Neural cell (in vitro differentiated cells): ENCODE measurements around the gene SLC22A23. TPM values are rescaled to one million over a fixed set of nuclear protein-coding genes. Genes with fewer than 3 reads are reported as not detected.

Experiments
- H2AFZ ChIP-seq: fragments of 200-600, 300-800 bp; sonication (generic), shearing (Covaris generic); 2 replicates; pipeline ENCODE4 v1.6.0; 2014; ENCODE audit warnings: low read depth, mild to moderate bottlenecking, antibody characterized with exemption, low read length, moderate library complexity
- H3F3A ChIP-seq: fragments of 200-600 bp; shearing (Covaris generic); 2 replicates; pipeline ENCODE4 v1.6.1; 2016; ENCODE audit warnings: mild to moderate bottlenecking, moderate library complexity, mixed read lengths, antibody characterized with exemption, low read length; ENCODE audit not compliant: insufficient read depth, poor library complexity, severe bottlenecking
- H3K27ac ChIP-seq: fragments of 200-600, 300-800 bp; sonication (generic), shearing (Covaris generic); 2 replicates; pipeline ENCODE4 v1.5.1; 2014; ENCODE audit warnings: mild to moderate bottlenecking, low read length, moderate library complexity
- H3K27me3 ChIP-seq: fragments of 300-800, 200-600 bp; sonication (generic), shearing (Covaris generic); 2 replicates; pipeline ENCODE4 v1.6.0; 2014; ENCODE audit warnings: mild to moderate bottlenecking, low read depth, low read length, moderate library complexity; ENCODE audit not compliant: insufficient read depth
- H3K36me3 ChIP-seq: fragments of 300-800, 200-600 bp; sonication (generic), shearing (Covaris generic); 2 replicates; pipeline ENCODE4 v1.5.1; 2014; ENCODE audit warnings: mild to moderate bottlenecking, antibody characterized with exemption, low read length, moderate library complexity; ENCODE audit not compliant: insufficient read depth
- H3K4me2 ChIP-seq: fragments of 300-800, 200-600 bp; sonication (generic), shearing (Covaris generic); 2 replicates; pipeline ENCODE4 v1.6.0; 2014; ENCODE audit warnings: mild to moderate bottlenecking, low read length
- H3K4me3 ChIP-seq: fragments of 300-800, 200-600 bp; sonication (generic), shearing (Covaris generic); 2 replicates; pipeline ENCODE4 v1.5.1; 2014; ENCODE audit warnings: mild to moderate bottlenecking, low read length, moderate library complexity
- H3K79me2 ChIP-seq: fragments of 200-600 bp; shearing (Covaris generic); replicated peaks from 2 replicates; pipeline ENCODE4 v1.6.0; 2014; ENCODE audit warnings: mild to moderate bottlenecking, low read length, moderate library complexity; ENCODE audit not compliant: insufficient read depth
- H3K9ac ChIP-seq: fragments of 300-800, 200-600 bp; sonication (generic), shearing (Covaris generic); 2 replicates; pipeline ENCODE4 v1.6.1; 2016; ENCODE audit warnings: mild to moderate bottlenecking, low read length, mixed read lengths
- H3K9me2 ChIP-seq: fragments of 200-600 bp; shearing (Covaris generic); 2 replicates; pipeline ENCODE4 v1.6.1; 2016; ENCODE audit warnings: mild to moderate bottlenecking, low read length, mixed read lengths; ENCODE audit not compliant: insufficient read depth
- H3K9me3 ChIP-seq: fragments of 200-600, 300-800 bp; sonication (generic), shearing (Covaris generic); 2 replicates; pipeline ENCODE4 v1.6.1; 2016; ENCODE audit warnings: mild to moderate bottlenecking, mixed run types, low read length, moderate library complexity, mixed read lengths
- H4K20me1 ChIP-seq: fragments of 200-600 bp; shearing (Covaris generic); 2 replicates; pipeline ENCODE4 v1.6.1; 2016; ENCODE audit warnings: mild to moderate bottlenecking, mixed run types; ENCODE audit not compliant: insufficient read depth
- CTCF ChIP-seq: fragments of 450-650 bp; IDR thresholded peaks from 2 replicates; pipeline ENCODE4 v1.5.1; 2014; ENCODE audit warnings: antibody characterized with exemption, mild to moderate bottlenecking, moderate library complexity; ENCODE audit not compliant: poor library complexity, severe bottlenecking
- EP300 ChIP-seq: fragments of 450-650 bp; conservative IDR thresholded peaks from 2 replicates; pipeline ENCODE4 v1.6.1; 2014; ENCODE audit warnings: antibody characterized with exemption, mild to moderate bottlenecking, moderate library complexity; ENCODE audit not compliant: poor library complexity, severe bottlenecking
- EZH2 ChIP-seq: fragments of 200-600, 300-800 bp; shearing (Covaris generic), sonication (generic); IDR thresholded peaks from 2 replicates; pipeline ENCODE4 v1.6.1; 2014; ENCODE audit warnings: antibody characterized with exemption, low read length, borderline replicate concordance, mild to moderate bottlenecking; ENCODE audit not compliant: insufficient read depth, poor library complexity, severe bottlenecking
- MXI1 ChIP-seq: fragments of 450-650 bp; conservative IDR thresholded peaks from 2 replicates; pipeline ENCODE4 v1.6.1; 2014; ENCODE audit warnings: antibody characterized with exemption, mild to moderate bottlenecking; ENCODE audit not compliant: poor library complexity, severe bottlenecking
- POLR2AphosphoS5 ChIP-seq: IDR thresholded peaks from 2 replicates; pipeline ENCODE4 v1.6.1; 2012
- RAD21 ChIP-seq: fragments of 450-650 bp; conservative IDR thresholded peaks from 2 replicates; pipeline ENCODE4 v1.6.1; 2014; ENCODE audit warnings: antibody characterized with exemption, mild to moderate bottlenecking, moderate library complexity
- REST ChIP-seq: IDR thresholded peaks from 2 replicates; pipeline ENCODE4 v1.6.1; 2012; ENCODE audit warnings: borderline replicate concordance
- SMC3 ChIP-seq: fragments of 450-650 bp; conservative IDR thresholded peaks from 2 replicates; pipeline ENCODE4 v1.6.1; 2014; ENCODE audit warnings: antibody characterized with exemption, mild to moderate bottlenecking, moderate library complexity; ENCODE audit not compliant: poor library complexity
- TAF1 ChIP-seq: IDR thresholded peaks from 2 replicates; pipeline ENCODE4 v1.6.1; 2012; ENCODE audit warnings: low read depth
- polyA plus RNA-seq: library from polyadenylated mRNA; depleted of rRNA; stranded (reverse); fragments of >200 nt; gene quantifications from 2 replicates; pipeline ENCODE4 v1.2.3, GENCODE V29; 2014

The SLC22A23 gene
- polyA plus RNA-seq, 1 donor from 2014 or later = 8.8 TPM

DNA sequence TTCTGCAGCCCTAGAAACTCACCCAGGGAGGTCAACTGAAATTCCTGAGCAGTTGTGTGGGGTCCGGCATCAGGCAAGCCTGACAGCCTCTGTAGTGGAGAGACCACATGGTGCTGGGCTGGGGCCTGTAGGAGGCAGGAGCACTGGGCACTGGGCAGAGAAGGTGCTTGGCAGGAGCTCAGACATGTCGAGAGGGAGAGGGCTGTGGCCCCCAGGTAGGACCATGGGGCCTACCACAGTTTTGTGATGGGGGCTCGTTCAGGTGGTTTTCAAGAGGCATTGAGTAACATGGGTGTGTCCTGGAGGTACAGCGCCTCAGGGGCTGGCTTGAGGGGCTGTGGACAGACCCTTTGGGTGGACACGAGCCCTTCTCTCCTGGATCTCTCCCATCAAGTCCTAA lies 15.9 kb downstream of the SLC22A23 start:
- Histone ChIP-seq H3K9ac (no peak overlapping the region), H3K79me2 (no peaks in the 10 kb centered on the region), H3K27ac (no peak overlapping the region), H3K27me3 (no peaks in the 10 kb centered on the region), H2AFZ (no peak overlapping the region), H3K9me2 (no peaks in the 10 kb centered on the region), H3K4me2 (no peak overlapping the region), H3K9me3 (no peaks in the 10 kb centered on the region), H3F3A (no peaks in the 10 kb centered on the region), H3K36me3 (no peaks in the 10 kb centered on the region), H3K4me3 (no peak overlapping the region), H4K20me1 (no peaks in the 10 kb centered on the region)
- TF ChIP-seq EZH2 (no peak), CTCF (no peak), MXI1 (no peak), TAF1 (no peak), EP300 (no peak), RAD21 (no peak), SMC3 (no peak), POLR2AphosphoS5 (no peak), REST (no peak)

- Histone ChIP-seq H3K27ac (no peak overlapping the region), H3K36me3 (no peaks in the 10 kb centered on the region), H4K20me1 (no peaks in the 10 kb centered on the region), H3F3A (no peaks in the 10 kb centered on the region), H3K4me2 (no peak overlapping the region), H3K9me2 (no peaks in the 10 kb centered on the region), H3K79me2 (no peaks in the 10 kb centered on the region), H2AFZ (no peak overlapping the region), H3K4me3 (no peak overlapping the region), H3K27me3 (no peaks in the 10 kb centered on the region), H3K9me3 (no peaks in the 10 kb centered on the region), H3K9ac (no peak overlapping the region)
- TF ChIP-seq EP300 (no peak), CTCF (no peak), SMC3 (no peak), RAD21 (no peak), TAF1 (no peak), EZH2 (no peak)
These were observed 16.9 kb downstream of the SLC22A23 start for GRCh38 chr6:3439961-3440360.
